ENCODE data around the gene TCP10L. TPM values are rescaled to one million over a fixed set of nuclear protein-coding genes. Genes with fewer than 3 reads are reported as not detected.

TCP10L gene
- total RNA-seq, 1 experiment from 2014 or later = 1.2 TPM

- TF ChIP-seq FOXP4 (CRISPR knock-in tag; IDR thresholded peaks at IDR 0.05) = no peak
- no peak for TF ChIP-seq CBFB (CRISPR knock-in tag; IDR thresholded peaks at IDR 0.05; ENCODE audit: low read depth)
These were observed 13.8 kb upstream of the TCP10L start (continued) for GRCh38 chr21:32599091-32599490.

GRCh38 chr21:32597205-32597604, 11.9 kb upstream of the TCP10L start:
- ChIA-PET POLR2A (interaction anchor here (0.6 to 0.7 kb wide), 2 partner anchors 11 to 1673 kb away, joined by 4 to 5 read pairs; no protein-coding TSS in a partner anchor), CTCF (no interaction called here)
- H3K9me3 Mint-ChIP-seq = no peaks in the 10 kb centered on the region
- H3K4me1 Mint-ChIP-seq = peaks cover 22% of the 10 kb centered on the region
- no peaks in the 10 kb centered on the region; the same call in 1 of the 2 replicates for H3K27me3 Mint-ChIP-seq (ENCODE audit: low read depth)
- H3K4me3 Mint-ChIP-seq = no peak overlapping the region
- DNase-seq (ENCODE audit: low spot score) = no peak
- peaks cover 29% of the 10 kb centered on the region for H3K36me3 Mint-ChIP-seq
- H3K27ac Mint-ChIP-seq = no peak overlapping the region
- TF ChIP-seq NFE2L1 (CRISPR knock-in tag; IDR thresholded peaks at IDR 0.05) (no peak), SMAD3 (CRISPR knock-in tag; IDR thresholded peaks at IDR 0.05; ENCODE audit: borderline replicate concordance) (no peak), ETV6 (CRISPR knock-in tag; IDR thresholded peaks at IDR 0.05) (no peak), AFF4 (CRISPR knock-in tag; IDR thresholded peaks at IDR 0.05; ENCODE audit: borderline replicate concordance) (no peak), ZBTB43 (CRISPR knock-in tag; IDR thresholded peaks at IDR 0.05) (no peak), ARID4B (CRISPR knock-in tag; IDR thresholded peaks at IDR 0.05; ENCODE audit: borderline replicate concordance) (no peak), ZNF416 (CRISPR knock-in tag; IDR thresholded peaks at IDR 0.05) (no peak), CBFB (CRISPR knock-in tag; IDR thresholded peaks at IDR 0.05; ENCODE audit: low read depth) (no peak), ZNF121 (CRISPR knock-in tag; IDR thresholded peaks at IDR 0.05) (no peak), ZNF532 (CRISPR knock-in tag; IDR thresholded peaks at IDR 0.05; ENCODE audit: borderline replicate concordance) (no peak), MYBL2 (CRISPR knock-in tag; IDR thresholded peaks at IDR 0.05) (no peak), PRDM15 (CRISPR knock-in tag; IDR thresholded peaks at IDR 0.05) (no peak), ZNF219 (CRISPR knock-in tag; IDR thresholded peaks at IDR 0.05; ENCODE audit: borderline replicate concordance) (no peak)
- ATAC-seq = no peak

Data from WTC11 (cell line).